ENCODE measurements around the gene DISC1.

DNA sequence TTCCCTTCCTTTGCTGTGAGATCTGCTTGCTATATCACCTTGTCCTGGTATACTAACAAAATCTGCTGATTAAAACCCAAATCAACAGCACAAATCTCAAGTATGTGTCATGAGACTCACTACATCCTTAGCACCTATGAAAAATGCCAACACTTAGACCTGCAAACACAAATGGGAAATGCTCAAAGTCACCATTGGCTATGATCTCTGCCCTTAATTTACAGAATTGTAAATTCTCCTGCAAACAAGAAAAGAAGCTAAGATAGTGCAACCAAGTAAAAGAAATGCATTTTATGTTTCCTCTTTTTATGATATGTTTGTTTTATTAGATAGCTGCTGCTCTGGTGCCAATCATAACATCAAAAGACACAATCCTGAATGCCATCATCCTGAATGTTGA, 80.8 kb downstream of the DISC1 start:
- TF ChIP-seq, protein P1, sequence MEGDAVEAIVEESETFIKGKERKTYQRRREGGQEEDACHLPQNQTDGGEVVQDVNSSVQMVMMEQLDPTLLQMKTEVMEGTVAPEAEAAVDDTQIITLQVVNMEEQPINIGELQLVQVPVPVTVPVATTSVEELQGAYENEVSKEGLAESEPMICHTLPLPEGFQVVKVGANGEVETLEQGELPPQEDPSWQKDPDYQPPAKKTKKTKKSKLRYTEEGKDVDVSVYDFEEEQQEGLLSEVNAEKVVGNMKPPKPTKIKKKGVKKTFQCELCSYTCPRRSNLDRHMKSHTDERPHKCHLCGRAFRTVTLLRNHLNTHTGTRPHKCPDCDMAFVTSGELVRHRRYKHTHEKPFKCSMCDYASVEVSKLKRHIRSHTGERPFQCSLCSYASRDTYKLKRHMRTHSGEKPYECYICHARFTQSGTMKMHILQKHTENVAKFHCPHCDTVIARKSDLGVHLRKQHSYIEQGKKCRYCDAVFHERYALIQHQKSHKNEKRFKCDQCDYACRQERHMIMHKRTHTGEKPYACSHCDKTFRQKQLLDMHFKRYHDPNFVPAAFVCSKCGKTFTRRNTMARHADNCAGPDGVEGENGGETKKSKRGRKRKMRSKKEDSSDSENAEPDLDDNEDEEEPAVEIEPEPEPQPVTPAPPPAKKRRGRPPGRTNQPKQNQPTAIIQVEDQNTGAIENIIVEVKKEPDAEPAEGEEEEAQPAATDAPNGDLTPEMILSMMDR (IDR thresholded peaks at IDR 0.05; ENCODE audit: insufficient read depth, low read length, poor library complexity, severe bottlenecking) = no peak
- no peak for TF ChIP-seq EZH2phosphoT487 (conservative IDR thresholded peaks at IDR 0.05; ENCODE audit: low read length)
